Esophagus muscularis mucosa (tissue), 4 donors: ENCODE results near the gene TBC1D2. TPM values are rescaled to one million over a fixed set of nuclear protein-coding genes. Genes with fewer than 3 reads are reported as not detected.
"Not testable (repeated sequence)": the region's sequence is repeated elsewhere in the genome, so short reads cannot be mapped to it uniquely, and the experiment has no call there.

Experiments used
- DNase-seq: peaks from one replicate; pipeline ENCODE4 v3.0.0-alpha.2; 2017; ENCODE audit errors: extremely low spot score
- H3K27ac ChIP-seq, 4 donors: fragments of 200-600 bp; sonication (generic); replicated peaks in 1 of 4; 1 replicate in 3 of 4; 2 replicates in 1 of 4; pipeline ENCODE4 v1.5.1; 2016 to 2019; ENCODE audit warnings: mild to moderate bottlenecking in 1 of 4
- H3K27me3 ChIP-seq, 4 donors: fragments of 200-600 bp; sonication (generic); one replicate each; pipeline versions ENCODE4 v1.5.1 to v1.6.0; 2016 to 2019
- H3K36me3 ChIP-seq, 4 donors: fragments of 200-600 bp; sonication (generic); one replicate each; pipeline ENCODE4 v1.5.1; 2016 to 2019
- H3K4me1 ChIP-seq, 4 donors: fragments of 200-600 bp; sonication (generic); one replicate each; pipeline ENCODE4 v1.5.1; 2016 to 2019
- H3K4me3 ChIP-seq, 4 donors: fragments of 200-600 bp; sonication (generic); 1 replicate in 2 of 4; 2 replicates in 2 of 4; pipeline ENCODE4 v1.5.1; 2016 to 2019; ENCODE audit warnings: mild to moderate bottlenecking in 4 of 4, moderate library complexity in 1 of 4
- H3K9me3 ChIP-seq, 4 donors: fragments of 200-600 bp; sonication (generic); 1 replicate in 3 of 4; 2 replicates in 1 of 4; pipeline ENCODE4 v1.5.1; 2016 to 2019
- EP300 ChIP-seq: sonication (generic); formaldehyde crosslinking; IDR thresholded peaks from one replicate; pipeline ENCODE4 v1.6.1; 2017; ENCODE audit warnings: antibody characterized with exemption
- POLR2A ChIP-seq: fragments of 450-650 bp; IDR thresholded peaks from one replicate; pipeline ENCODE4 v1.6.1; 2017; ENCODE audit warnings: antibody characterized with exemption, moderate library complexity, mild to moderate bottlenecking, low read depth
- POLR2AphosphoS5 ChIP-seq, 2 donors: sonication (generic); formaldehyde crosslinking; IDR thresholded peaks; one replicate each; pipeline ENCODE4 v1.6.1; 2017; ENCODE audit warnings: antibody characterized with exemption in 2 of 2
- WGBS: methylation state at CpG from one replicate; pipeline ENCODE4 v1.1.5; 2018; 5-methylcytosine and 5-hydroxymethylcytosine counted together
- intact Hi-C: fragments of 100-400 bp; cut with DNase I; formaldehyde crosslinking; loops from one replicate; pipeline ENCODE4 v1.15.1; 2023
- total RNA-seq, 4 donors: library from RNA; depleted of rRNA; stranded (reverse); fragments of >200 nt; gene quantifications; one replicate each; pipeline versions ENCODE4 v1.1.0 to v1.2.1, GENCODE V29; 2016
- TF ChIP-seq, protein P1 (sequence below), 3 experiments: fragments of 200-600 bp in 2 of 3; fragments of 450-650 bp in 1 of 3; sonication (generic) in 2 of 3; IDR thresholded peaks; one replicate each; pipeline ENCODE4 v1.5.1; 2017 to 2019; ENCODE audit warnings: antibody characterized with exemption in 3 of 3, mild to moderate bottlenecking in 2 of 3, moderate library complexity in 1 of 3

Gene TBC1D2
- total RNA-seq, 4 donors from 2014 or later: 5.0 to 12.4 (median 7.3) TPM

DNA sequence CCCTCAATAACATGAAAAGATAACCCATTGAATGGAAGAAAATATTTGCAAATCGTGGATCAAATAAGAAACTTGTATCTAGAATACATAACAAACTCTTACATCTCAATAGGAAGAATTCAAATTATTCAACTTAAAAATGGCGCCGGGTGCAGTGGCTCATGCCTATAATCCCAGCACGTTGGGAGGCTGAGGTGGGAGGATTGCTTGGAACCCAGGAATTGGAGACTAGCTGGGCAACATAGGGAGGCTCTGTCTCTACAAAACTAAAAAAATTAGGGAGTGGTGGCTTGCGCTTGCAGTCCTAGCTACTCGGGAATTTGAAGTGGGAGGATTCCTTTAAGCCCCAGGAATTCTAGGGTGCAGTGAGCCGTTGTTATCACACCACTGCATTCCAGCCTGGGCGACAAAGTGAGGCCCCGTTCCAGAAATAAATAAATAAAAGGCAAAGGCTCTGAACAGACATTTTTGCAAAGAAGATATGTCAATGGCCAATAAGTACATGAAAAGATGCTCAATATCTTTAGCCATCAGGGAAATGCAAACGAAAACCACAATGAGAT, 21.5 kb upstream of the TBC1D2 start:
- no peaks in the 10 kb centered on the region for H3K36me3 ChIP-seq
- WGBS: 66% methylated on average over 10 of the region's 10 CpGs
- no peaks in the 10 kb centered on the region for H3K9me3 ChIP-seq
- no peaks in the 10 kb centered on the region for H3K4me1 ChIP-seq
- no peak overlapping the region for H3K4me3 ChIP-seq
- no peak for DNase-seq
- H3K27ac ChIP-seq: no peak overlapping the region
- peaks cover 0 to 34% (median 0%) of the 10 kb centered on the region in 4 donors for H3K27me3 ChIP-seq
- TF ChIP-seq POLR2A (no peak), EP300 (no peak), POLR2AphosphoS5 (IDR thresholded peaks at IDR 0.05) (no peak)
- TF ChIP-seq, protein P1, sequence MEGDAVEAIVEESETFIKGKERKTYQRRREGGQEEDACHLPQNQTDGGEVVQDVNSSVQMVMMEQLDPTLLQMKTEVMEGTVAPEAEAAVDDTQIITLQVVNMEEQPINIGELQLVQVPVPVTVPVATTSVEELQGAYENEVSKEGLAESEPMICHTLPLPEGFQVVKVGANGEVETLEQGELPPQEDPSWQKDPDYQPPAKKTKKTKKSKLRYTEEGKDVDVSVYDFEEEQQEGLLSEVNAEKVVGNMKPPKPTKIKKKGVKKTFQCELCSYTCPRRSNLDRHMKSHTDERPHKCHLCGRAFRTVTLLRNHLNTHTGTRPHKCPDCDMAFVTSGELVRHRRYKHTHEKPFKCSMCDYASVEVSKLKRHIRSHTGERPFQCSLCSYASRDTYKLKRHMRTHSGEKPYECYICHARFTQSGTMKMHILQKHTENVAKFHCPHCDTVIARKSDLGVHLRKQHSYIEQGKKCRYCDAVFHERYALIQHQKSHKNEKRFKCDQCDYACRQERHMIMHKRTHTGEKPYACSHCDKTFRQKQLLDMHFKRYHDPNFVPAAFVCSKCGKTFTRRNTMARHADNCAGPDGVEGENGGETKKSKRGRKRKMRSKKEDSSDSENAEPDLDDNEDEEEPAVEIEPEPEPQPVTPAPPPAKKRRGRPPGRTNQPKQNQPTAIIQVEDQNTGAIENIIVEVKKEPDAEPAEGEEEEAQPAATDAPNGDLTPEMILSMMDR (IDR thresholded peaks at IDR 0.05): no peak
- intact Hi-C loops: no loop called here

DNA sequence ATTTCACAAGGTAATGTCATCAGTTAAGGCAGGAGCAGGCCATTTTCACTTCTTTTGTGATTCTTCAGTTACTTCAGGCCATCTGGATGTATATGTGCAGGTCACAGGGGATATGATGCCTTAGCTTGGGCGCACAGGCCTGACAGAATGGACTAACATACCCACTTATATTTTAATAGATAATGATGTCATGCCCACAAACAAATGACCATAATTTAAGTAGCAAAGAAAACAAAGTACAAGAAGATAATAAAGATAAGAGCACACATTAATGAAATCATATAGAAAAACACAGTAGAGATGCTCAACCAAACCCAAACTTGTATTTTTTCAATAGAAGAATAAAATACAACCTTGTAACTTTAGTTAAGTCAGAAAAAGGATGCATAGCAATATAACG, 19.7 kb upstream of the TBC1D2 start:
- no peak for DNase-seq
- no peak overlapping the region for H3K4me3 ChIP-seq
- intact Hi-C loops: no loop called here
- H3K4me1 ChIP-seq: no peaks in the 10 kb centered on the region
- no peaks in the 10 kb centered on the region for H3K36me3 ChIP-seq
- no peaks in the 10 kb centered on the region for H3K9me3 ChIP-seq
- peaks cover 0 to 27% (median 0%) of the 10 kb centered on the region in 4 donors for H3K27me3 ChIP-seq
- TF ChIP-seq, protein P1 (IDR thresholded peaks at IDR 0.05): no peak
- TF ChIP-seq EP300 (no peak), POLR2A (no peak)
- H3K27ac ChIP-seq: no peak overlapping the region
- 90% methylated on average over 2 of the region's 2 CpGs for WGBS

DNA sequence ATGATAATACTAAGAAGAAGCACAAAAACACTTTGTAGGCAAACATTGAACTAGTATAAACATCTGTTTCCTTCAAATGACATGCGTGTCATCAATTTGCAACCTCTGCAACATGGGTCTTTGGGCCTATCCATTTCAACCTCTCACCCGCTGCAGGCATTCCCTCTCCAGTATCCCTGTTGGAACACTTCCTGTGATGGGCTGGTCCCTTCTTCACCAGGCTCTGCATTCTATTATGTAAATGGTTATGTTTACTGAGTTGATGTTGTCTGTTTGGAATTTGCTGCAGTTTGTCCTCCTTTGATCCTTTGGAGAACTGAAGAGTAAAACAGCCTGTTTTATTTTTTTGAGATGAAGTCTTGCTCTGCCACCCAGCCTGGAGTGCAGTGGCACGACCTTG, 16.6 kb upstream of the TBC1D2 start:
- intact Hi-C loops: no loop called here
- WGBS: 91% methylated on average over 3 of the region's 3 CpGs
- H3K36me3 ChIP-seq: no peaks in the 10 kb centered on the region
- no peak overlapping the region for H3K27ac ChIP-seq
- TF ChIP-seq, protein P1 (IDR thresholded peaks at IDR 0.05): no peak
- TF ChIP-seq EP300 (no peak), POLR2A (no peak), POLR2AphosphoS5 (IDR thresholded peaks at IDR 0.05) (no peak)
- H3K4me3 ChIP-seq: no peak overlapping the region
- no peaks in the 10 kb centered on the region for H3K4me1 ChIP-seq
- DNase-seq: no peak
- no peaks in the 10 kb centered on the region for H3K9me3 ChIP-seq
- H3K27me3 ChIP-seq: peaks cover 0 to 14% (median 0%) of the 10 kb centered on the region in 4 donors

DNA sequence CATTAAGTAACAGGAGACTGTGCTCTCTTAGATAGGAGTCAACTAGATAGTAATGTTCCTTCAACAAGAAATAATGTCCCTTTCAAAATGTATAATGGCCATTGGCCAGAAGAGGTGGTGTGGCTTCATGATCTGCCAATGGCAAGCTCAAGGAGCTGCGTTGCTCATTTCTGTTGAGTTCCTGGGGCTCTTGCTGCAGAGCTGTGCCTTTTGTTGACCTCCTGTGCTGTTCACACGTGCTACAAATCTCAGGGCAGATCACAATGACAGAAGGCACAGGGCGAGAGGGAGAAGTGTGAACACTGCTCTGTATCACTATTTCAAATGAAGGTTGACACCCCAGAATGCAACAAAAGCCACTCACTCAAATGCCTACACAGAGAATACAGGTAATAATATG, 16.0 kb upstream of the TBC1D2 start:
- Histone ChIP-seq H3K27ac (no peak overlapping the region), H3K36me3 (no peaks in the 10 kb centered on the region), H3K4me3 (no peak overlapping the region), H3K27me3 (peaks cover 0 to 13% (median 0%) of the 10 kb centered on the region in 4 donors), H3K4me1 (no peaks in the 10 kb centered on the region), H3K9me3 (no peaks in the 10 kb centered on the region)
- no peak for DNase-seq
- intact Hi-C loops: no loop called here
- WGBS: 44% methylated on average over 2 of the region's 3 CpGs
- TF ChIP-seq EP300 (no peak), POLR2A (no peak), POLR2AphosphoS5 (IDR thresholded peaks at IDR 0.05) (no peak)
- TF ChIP-seq, protein P1 (IDR thresholded peaks at IDR 0.05): no peak

DNA sequence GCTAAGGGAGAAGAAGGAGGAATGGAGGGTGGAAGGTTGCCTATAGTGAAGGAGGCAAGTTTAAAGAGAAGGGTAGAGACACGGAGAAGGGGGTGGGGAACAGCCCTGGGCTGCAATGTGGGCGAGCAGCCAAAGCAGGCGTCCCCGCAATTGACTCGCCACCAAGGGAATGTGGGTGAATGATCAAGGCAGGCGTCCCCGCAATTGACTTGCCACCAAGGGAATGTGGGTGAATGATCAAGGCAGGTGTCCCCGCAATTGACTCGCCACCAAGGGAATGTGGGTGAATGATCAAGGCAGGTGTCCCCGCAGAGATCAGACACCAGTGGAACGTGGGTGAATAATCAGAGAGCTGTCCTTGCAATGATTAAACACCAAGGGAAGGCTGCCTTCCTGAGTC, 14.8 kb upstream of the TBC1D2 start:
- H3K27ac ChIP-seq, H3K4me1 ChIP-seq, H3K36me3 ChIP-seq, intact Hi-C loops, DNase-seq, H3K4me3 ChIP-seq, H3K9me3 ChIP-seq: not testable (repeated sequence)
- peaks cover 0 to 13% (median 0%) of the 10 kb centered on the region in 4 donors for H3K27me3 ChIP-seq
- 79% methylated on average over 11 of the region's 11 CpGs for WGBS

DNA sequence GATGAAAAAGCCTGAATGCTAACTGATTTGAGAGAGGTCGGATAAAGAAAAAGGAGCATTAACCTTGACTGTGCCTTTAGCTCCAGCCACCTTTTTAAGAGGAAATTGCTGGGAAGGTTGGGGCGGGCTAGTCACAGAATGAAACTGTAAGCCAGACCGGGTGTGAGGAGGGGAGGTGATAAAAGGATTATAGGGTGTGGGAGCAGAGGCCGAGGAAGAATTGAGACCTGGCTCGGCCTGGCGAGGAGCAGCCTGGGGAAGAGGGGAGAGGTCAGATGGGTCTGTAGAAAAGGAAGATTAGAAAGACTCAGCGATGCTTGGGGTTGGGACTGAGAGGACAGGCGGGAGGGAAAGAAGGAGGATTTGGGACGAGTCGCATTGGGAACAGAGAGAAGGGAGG, 14.2 kb upstream of the TBC1D2 start:
- H3K9me3 ChIP-seq, H3K4me3 ChIP-seq, intact Hi-C loops, H3K27ac ChIP-seq, H3K36me3 ChIP-seq, H3K4me1 ChIP-seq, DNase-seq: not testable (repeated sequence)
- peaks cover 0 to 13% (median 0%) of the 10 kb centered on the region in 4 donors for H3K27me3 ChIP-seq
- 61% methylated on average over 10 of the region's 10 CpGs for WGBS

DNA sequence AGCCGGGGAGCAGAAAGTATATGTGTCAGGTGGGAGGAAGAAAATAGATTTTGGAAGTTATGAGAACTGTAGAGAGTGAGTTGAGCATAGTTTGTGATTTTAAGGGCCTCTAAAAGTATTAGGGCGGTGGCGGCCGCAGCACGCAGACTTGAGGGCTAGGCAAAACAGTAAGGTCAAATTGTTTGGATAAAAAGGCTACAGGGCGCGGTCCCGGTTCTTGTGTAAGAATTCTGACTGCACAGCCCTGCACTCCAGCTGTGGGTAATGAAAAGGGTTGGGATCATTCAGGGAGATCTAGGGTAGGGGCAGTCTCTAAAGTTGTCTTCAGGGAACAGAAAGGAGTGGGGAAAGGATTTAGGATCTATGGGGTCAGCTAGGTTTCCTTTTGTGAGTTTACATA, 12.1 kb upstream of the TBC1D2 start:
- H3K9me3 ChIP-seq, H3K36me3 ChIP-seq, H3K4me1 ChIP-seq, H3K27me3 ChIP-seq, H3K4me3 ChIP-seq, H3K27ac ChIP-seq, DNase-seq, intact Hi-C loops: not testable (repeated sequence)
- 89% methylated on average over 8 of the region's 8 CpGs for WGBS
